K562 (cell line): ENCODE data around the gene SELENOW. TPM values are rescaled to one million over a fixed set of nuclear protein-coding genes. Genes with fewer than 3 reads are reported as not detected.
A peak's percentile ranks its signal among the peaks of the same experiment; 100 is the strongest.

Source experiments
- ETV6 ChIP-seq, 3 experiments: fragments of 150-350 bp in 1 of 3; sonication (generic) in 1 of 3; formaldehyde crosslinking in 1 of 3; IDR thresholded peaks; 2 replicates each; pipeline versions ENCODE4 v1.6.1 to v1.8.0; 2014 to 2022; ENCODE audit warnings: borderline replicate concordance in 2 of 3, low read depth in 2 of 3, antibody characterized with exemption in 1 of 3, low read length in 1 of 3, mild to moderate bottlenecking in 1 of 3, missing genetic modification reagents in 1 of 3
- KLF1 ChIP-seq: fragments of 450-650 bp; IDR thresholded peaks from 2 replicates; pipeline ENCODE4 v1.6.1; 2016; ENCODE audit warnings: missing genetic modification characterization, missing compliant biosample characterization
- MEF2D ChIP-seq: conservative IDR thresholded peaks from 2 replicates; pipeline ENCODE4 v1.6.1; 2016; ENCODE audit warnings: low read depth, missing genetic modification characterization, missing compliant biosample characterization
- PHB2 ChIP-seq: fragments of 450-650 bp; IDR thresholded peaks from 2 replicates; pipeline ENCODE4 v1.6.1; 2017; ENCODE audit warnings: low read depth
- SIX5 ChIP-seq, 2 experiments: IDR thresholded peaks; 2 replicates each; pipeline ENCODE4 v1.6.1; 2011; ENCODE audit warnings: low read length in 2 of 2, borderline replicate concordance in 1 of 2, low read depth in 1 of 2, mild to moderate bottlenecking in 1 of 2, moderate library complexity in 1 of 2; ENCODE audit not compliant: insufficient read depth in 1 of 2
- THRA ChIP-seq: fragments of 450-650 bp; IDR thresholded peaks from 2 replicates; pipeline ENCODE4 v1.6.1; 2017; ENCODE audit warnings: mild to moderate bottlenecking, moderate library complexity
- ZNF23 ChIP-seq: fragments of 250-450 bp; sonication (Bioruptor Pico); IDR thresholded peaks from 2 replicates; pipeline ENCODE4 v1.4.0; 2020; ENCODE audit warnings: mild to moderate bottlenecking
- ZNF407 ChIP-seq: fragments of 450-650 bp; IDR thresholded peaks from 2 replicates; pipeline ENCODE4 v1.6.1; 2016; ENCODE audit warnings: low read depth
- polyA plus RNA-seq, 8 experiments: library from polyadenylated mRNA; depleted of rRNA in 4 of 8; stranded (reverse) in 5 of 8; unstranded in 3 of 8; fragments of >200 nt; fragmentation: Nextera tagmentation in 2 of 8; fragmentation: Illumina TruSeq in 1 of 8; extraction: Ambion mirVana in 2 of 8; extraction: Trizol in 1 of 8; gene quantifications; 2 replicates each; pipeline versions ENCODE4 v1.2.1 to v1.2.3, GENCODE V29; 2011 to 2014; ENCODE audit warnings: inconsistent platforms in 1 of 8, missing spikeins in 1 of 8
- total RNA-seq, 7 experiments: library from RNA; depleted of rRNA in 6 of 7; stranded (reverse); fragments of >200 nt in 6 of 7; fragmentation: Illumina TruSeq in 2 of 7; extraction: Trizol in 2 of 7; gene quantifications; 2 replicates each; pipeline versions ENCODE4 v1.2.1 to v1.2.3, GENCODE V29; 2011 to 2021; ENCODE audit warnings: low replicate concordance in 1 of 7
- TF ChIP-seq, protein P1 (sequence below): fragments of 450-650 bp; formaldehyde crosslinking; IDR thresholded peaks from 2 replicates; pipeline ENCODE4 v1.4.0; 2020; ENCODE audit warnings: mild to moderate bottlenecking, moderate library complexity

SELENOW gene
- total and polyA plus RNA-seq, 9 of the 15 experiments (the other 6 are each of a cell fraction or from before 2014, with no cell fraction given) = 91.9 to 279 (median 156) TPM

- peak; percentile 84 to 92 for TF ChIP-seq SIX5 (IDR thresholded peaks at IDR 0.05; ENCODE audit: borderline replicate concordance in 1 of 2, insufficient read depth in 1 of 2, low read depth in 1 of 2, low read length in 2 of 2)
- no peak for TF ChIP-seq PHB2
- TF ChIP-seq KLF1 (tag) = no peak
- no peak for TF ChIP-seq ZNF23 (CRISPR knock-in tag)
- TF ChIP-seq MEF2D = no peak
- no peak for TF ChIP-seq ZNF407
- no peak for TF ChIP-seq THRA
- TF ChIP-seq ETV6 (IDR thresholded peaks at IDR 0.05; ENCODE audit: borderline replicate concordance in 1 of 2, low read depth in 2 of 2, low read length in 1 of 2) = no peak
- TF ChIP-seq ETV6 (CRISPR knock-in tag; IDR thresholded peaks at IDR 0.05; ENCODE audit: borderline replicate concordance) = no peak
- TF ChIP-seq, protein P1, sequence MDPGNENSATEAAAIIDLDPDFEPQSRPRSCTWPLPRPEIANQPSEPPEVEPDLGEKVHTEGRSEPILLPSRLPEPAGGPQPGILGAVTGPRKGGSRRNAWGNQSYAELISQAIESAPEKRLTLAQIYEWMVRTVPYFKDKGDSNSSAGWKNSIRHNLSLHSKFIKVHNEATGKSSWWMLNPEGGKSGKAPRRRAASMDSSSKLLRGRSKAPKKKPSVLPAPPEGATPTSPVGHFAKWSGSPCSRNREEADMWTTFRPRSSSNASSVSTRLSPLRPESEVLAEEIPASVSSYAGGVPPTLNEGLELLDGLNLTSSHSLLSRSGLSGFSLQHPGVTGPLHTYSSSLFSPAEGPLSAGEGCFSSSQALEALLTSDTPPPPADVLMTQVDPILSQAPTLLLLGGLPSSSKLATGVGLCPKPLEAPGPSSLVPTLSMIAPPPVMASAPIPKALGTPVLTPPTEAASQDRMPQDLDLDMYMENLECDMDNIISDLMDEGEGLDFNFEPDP (CRISPR knock-in tag) = no peak
These were observed 33.2 kb upstream of the SELENOW start, which contains the start of gene NOP53 (continued) for GRCh38 chr19:47745010-47745901.
